ENCODE measurements around the gene SAP130.

SAP130 gene

DNA sequence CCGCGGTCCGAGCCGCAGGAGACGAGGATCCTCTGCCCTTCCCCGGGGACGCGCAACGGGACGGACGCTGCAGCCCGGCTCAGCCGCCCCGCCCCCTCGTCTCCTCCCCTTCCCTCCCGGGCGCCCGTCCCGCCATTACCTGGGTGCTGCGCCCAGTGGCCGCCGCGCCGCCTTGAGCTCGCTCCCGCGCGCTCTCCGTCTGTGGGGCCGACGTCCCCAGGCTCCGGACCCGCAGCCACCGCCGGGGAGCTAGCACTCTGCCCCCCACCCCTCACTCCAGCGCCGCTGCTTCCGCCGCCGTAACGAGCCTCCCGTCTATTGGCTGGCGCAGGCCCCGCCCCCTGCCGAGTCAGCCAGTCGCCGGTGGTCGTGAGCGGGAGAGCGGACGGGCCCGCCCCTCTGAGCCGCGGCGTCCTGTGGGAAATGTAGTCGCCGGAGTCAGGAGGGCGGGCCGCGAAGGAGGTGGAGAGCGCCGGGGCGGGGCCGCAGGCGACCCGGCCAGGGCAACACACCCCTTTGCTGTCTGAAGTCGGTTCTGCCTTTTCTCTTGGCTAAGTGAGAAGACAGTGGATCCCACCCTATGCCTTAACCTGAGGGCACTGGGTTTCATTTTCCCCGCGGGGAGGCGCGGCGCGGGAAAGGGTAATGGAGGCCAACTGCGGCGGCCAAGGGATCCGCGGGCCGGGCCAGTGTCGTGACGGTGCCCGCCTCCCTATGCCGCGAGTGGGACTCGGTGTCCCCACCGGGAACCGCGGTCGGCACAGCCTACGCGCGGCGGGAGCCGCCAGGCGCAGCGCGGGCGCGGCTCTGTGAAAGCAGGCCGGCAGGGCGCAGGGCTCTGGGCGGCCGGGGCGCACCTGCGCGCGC is at the start of gene SAP130:
Gene SAP130, minus strand, starts transcription at position 259 of the 867 bp plus-strand sequence. CDS start 1,767 bp downstream, outside the sequence.
- DNase-seq (ENCODE audit: low read depth in 2 of 3, low spot score in 2 of 3), result peak; percentile 88 to 94 (median 92)

- DNase-seq (ENCODE audit: low read depth in 2 of 3, low spot score in 2 of 3), result no peak
Measured at GRCh38 chr2:128076461-128077106, 48.7 kb upstream of the SAP130 start.

DNA sequence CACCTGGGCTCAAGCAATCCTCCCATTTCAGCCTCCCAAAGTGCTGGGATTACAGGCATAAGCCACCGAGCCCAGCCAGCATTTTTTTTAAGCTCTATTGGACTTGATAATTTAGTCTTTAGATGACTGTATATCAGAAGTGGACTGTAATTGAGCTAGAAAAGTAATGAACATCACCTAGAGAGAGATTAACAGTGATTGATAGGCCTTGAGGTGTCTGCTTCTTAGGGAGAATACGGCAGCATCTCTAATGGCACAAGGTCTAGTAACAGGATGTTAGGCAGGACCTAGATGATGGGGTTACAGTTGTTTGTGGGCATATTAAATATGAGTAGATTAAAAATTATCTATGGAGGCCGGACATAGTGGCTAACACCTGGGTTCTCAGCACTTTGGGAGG is 45.4 kb upstream of the SAP130 start:
- no peak for DNase-seq (ENCODE audit: low read depth in 2 of 3, low spot score in 2 of 3)

- DNase-seq (ENCODE audit: low read depth in 2 of 3, low spot score in 2 of 3), result no peak
Measured at GRCh38 chr2:128069769-128070168, 41.9 kb upstream of the SAP130 start.

GRCh38 chr2:128064353-128064752 is 36.5 kb upstream of the SAP130 start:
- DNase-seq (ENCODE audit: low read depth in 2 of 3, low spot score in 2 of 3), result no peak

DNA sequence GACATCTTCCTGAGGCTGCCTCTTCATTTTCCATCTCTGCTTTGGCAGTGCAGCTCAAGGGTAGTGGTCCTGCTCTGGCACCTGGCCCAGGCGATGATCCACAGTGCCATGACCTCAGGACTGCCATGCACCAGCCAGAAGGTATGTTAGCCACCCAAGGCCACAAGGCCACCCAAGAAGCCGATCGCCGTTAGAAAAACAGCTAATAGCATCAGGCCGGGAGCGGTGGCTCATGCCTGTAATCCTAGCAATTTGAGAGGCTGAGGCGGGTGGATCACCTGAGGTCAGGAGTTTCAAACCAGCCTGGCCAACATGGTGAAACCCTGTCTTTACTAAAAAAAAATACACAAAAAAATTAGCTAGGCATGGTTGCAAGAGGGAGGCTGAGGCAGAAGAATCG is 34.7 kb upstream of the SAP130 start:
- DNase-seq (ENCODE audit: low read depth in 2 of 3, low spot score in 2 of 3), result no peak

GRCh38 chr2:128058114-128058513 is 30.3 kb upstream of the SAP130 start:
- DNase-seq (ENCODE audit: low read depth in 2 of 3, low spot score in 2 of 3), result no peak

DNA sequence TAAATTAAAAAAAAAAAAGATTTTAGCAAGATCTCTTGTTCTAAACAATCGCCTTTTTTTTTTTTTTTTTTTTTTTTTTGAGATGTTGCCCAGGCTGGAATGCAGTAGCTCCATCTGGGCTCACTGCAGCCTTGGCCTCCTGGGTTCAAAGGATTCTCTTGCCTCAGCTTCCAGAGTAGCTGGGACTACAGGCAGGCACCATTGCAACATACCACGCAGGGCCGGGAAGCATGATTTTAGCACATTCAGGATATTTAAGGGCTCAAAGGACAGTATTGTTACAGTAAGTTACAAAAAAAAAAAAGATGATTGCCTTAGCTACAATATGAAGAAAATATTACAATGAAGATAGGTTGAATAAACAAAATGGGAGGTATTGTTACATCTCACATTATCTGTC is 29.5 kb upstream of the SAP130 start:
- DNase-seq (ENCODE audit: low read depth in 2 of 3, low spot score in 2 of 3), result no peak

- DNase-seq (ENCODE audit: low read depth in 2 of 3, low spot score in 2 of 3), result no peak
Measured at GRCh38 chr2:128054104-128054885, 26.4 kb upstream of the SAP130 start.

- no peak for DNase-seq (ENCODE audit: low read depth in 2 of 3, low spot score in 2 of 3)
Measured at GRCh38 chr2:128053331-128053730, 25.5 kb upstream of the SAP130 start.

DNA sequence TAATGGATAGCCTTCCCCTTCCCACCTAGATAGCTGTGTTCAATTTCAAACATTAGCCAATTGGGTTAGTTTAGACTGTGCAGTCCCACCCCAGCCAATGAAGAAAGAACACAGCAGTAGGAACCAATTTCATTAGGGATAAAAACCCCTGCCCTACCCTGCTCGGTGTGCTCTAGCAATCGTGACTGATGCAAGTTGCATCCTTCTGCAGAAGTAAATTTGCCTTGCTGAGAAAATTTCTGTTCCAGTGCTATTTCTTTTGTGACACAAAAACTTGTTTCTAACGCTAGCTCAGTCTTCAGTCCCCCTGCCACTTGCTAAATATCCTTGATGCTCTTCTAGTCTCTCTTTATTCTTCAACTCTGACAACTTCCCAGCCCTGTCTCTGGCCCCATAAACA is 15.2 kb upstream of the SAP130 start:
- DNase-seq (ENCODE audit: low read depth in 2 of 3, low spot score in 2 of 3), result no peak

DNA sequence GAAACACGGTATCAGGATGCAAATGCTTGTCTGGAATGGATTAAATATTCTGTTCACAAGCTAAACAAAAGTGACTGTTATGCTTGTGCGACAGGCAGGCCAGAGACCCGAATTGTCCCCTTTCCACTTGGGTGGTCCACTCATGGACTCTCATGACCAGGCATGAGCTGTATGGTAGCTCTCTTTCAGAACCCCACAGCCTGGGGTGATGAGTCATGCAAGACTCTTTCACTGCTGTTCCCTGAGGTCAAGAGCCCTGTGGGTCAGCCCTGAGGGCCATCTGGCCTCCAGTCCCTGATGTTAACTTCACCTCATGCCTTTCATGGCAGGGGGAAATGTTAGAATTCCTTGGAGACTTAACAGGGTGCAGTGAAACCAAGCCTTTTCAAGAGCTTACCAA is 13.7 kb upstream of the SAP130 start:
- no peak for DNase-seq (ENCODE audit: low read depth in 2 of 3, low spot score in 2 of 3)

GRCh38 chr2:128040166-128040771 is 12.4 kb upstream of the SAP130 start:
- no peak for DNase-seq (ENCODE audit: low read depth in 2 of 3, low spot score in 2 of 3)

DNA sequence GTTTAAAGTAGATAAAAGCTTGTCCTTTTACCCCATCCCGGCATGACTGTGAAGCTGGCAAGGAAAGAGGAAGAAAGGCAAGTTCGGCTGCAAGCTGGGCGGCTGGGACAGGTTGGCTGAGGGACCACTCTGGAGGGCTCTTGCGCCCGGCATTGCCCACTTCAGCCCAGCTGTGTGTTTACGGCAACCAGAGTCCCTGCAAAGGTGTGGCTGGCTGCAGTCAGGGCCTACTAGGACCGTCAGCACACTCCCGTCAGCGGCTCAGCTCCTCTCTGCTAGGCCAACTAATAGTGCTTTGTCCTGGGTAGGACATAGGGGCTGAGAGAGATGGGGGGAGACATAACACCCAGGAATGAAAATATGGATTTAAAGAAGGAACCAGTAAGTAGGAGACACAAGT is 11.7 kb upstream of the SAP130 start:
- no peak for DNase-seq (ENCODE audit: low read depth in 2 of 3, low spot score in 2 of 3)

DNA sequence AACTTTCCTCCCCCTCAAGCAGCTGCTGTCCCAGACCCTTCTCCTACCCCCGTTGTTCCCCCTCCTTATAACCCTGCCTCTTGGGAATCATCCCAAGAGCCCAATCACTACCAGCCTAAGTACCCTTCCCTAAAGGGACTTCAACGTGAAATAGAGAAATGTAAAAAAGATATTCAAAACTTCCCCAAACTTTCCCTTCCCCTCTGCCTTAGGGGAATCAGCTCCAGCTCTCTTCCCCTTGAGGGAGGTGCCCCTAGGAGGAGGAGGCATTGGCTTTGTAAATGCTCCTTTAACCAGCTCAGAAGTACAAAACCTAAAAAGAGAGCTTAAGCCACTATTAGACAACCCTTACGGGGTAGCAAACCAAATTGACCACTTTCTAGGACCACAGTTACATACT is 10.6 kb upstream of the SAP130 start:
- DNase-seq (ENCODE audit: low read depth in 2 of 3, low spot score in 2 of 3), result no peak

GRCh38 chr2:128037649-128038048 is 9.8 kb upstream of the SAP130 start:
- no peak for DNase-seq (ENCODE audit: low read depth in 2 of 3, low spot score in 2 of 3)

- no peak for DNase-seq (ENCODE audit: low read depth in 2 of 3, low spot score in 2 of 3)
Measured at GRCh38 chr2:128036748-128037607, 9.1 kb upstream of the SAP130 start.

- DNase-seq (ENCODE audit: low read depth in 2 of 3, low spot score in 2 of 3), result no peak
Measured at GRCh38 chr2:128032092-128032491, 4.2 kb upstream of the SAP130 start.

GRCh38 chr2:128028668-128029054 is 802 bp upstream of the SAP130 start:
- no peak for DNase-seq (ENCODE audit: low read depth in 2 of 3, low spot score in 2 of 3)

DNA sequence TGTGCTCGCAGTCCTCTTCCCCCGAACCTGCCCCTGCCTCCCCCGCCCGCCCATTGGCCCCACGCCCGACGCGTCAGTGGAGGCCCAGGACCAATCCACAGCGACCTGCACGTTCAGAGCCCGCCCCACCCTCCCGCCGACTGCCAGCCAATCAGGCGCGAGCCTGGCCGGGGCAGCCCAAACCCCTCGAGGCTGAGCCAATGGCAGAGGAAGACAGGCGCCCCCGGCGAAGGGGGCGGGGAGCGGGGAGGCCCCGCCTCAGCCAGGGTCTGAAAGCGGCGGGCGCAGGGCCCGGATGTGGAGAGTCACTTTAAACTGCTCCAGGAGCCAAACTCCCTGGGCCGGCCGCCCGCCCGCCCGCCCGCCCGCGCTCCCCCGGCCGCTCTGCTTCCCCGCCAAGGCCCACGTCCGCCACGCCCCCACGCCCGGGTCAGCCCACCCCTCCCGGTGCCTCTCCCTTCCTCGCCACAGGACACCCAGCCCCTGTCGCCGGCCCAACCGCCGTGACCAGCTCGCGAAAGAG is 520 bp downstream of the SAP130 start:
- peak; percentile 91 to 100 (median 94) for DNase-seq (ENCODE audit: low read depth in 2 of 3, low spot score in 2 of 3)
